GM13977 (cell line): ENCODE data around the gene RNPEP.
"Not testable (repeated sequence)": the region's sequence is repeated elsewhere in the genome, so short reads cannot be mapped to it uniquely, and the experiment has no call there.

Experiments used
- DNase-seq: peaks from one replicate; pipeline ENCODE4 v3.0.0; 2012; ENCODE audit warnings: low spot score
- in situ Hi-C: fragments of 300-500 bp; cut with MboI; formaldehyde crosslinking; loops from one replicate; pipeline ENCODE4 v1.12.0; 2022; ENCODE audit warnings: low sequenced_read_pairs, low pct_unique_long_range_greater_than_20kb, mixed read lengths, inconsistent platforms; ENCODE audit not compliant: unreplicated experiment
- TF ChIP-seq, protein P1 (sequence below): IDR thresholded peaks from 2 replicates; pipeline ENCODE4 v1.5.1; 2012; ENCODE audit warnings: mild to moderate bottlenecking, control low read depth; ENCODE audit not compliant: insufficient read depth; ENCODE audit errors: extremely low read depth, missing control alignments

Gene RNPEP

DNA sequence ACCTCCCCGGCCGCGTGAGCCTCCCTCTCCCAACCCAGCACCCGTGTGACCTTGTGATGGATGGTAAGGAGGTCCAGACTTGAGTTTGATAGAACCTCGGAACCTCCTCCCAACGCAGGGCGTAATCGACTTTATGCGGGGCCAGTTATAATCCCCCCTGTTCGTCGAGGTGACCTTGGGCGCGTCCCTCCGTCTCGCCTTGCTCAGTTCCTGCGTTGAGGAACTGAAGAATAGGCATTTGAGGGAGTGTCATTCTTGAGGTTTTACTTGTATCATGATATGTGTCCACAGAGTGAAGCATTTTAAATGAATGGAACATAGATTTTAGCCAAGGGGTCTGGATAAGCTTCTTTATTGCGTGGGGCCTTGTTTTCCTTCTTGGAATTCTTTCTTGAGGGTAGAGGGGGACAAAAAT, 26.7 kb upstream of the RNPEP start:
- peak; percentile 21 for DNase-seq
- in situ Hi-C loops, result no loop called here
- TF ChIP-seq, protein P1, sequence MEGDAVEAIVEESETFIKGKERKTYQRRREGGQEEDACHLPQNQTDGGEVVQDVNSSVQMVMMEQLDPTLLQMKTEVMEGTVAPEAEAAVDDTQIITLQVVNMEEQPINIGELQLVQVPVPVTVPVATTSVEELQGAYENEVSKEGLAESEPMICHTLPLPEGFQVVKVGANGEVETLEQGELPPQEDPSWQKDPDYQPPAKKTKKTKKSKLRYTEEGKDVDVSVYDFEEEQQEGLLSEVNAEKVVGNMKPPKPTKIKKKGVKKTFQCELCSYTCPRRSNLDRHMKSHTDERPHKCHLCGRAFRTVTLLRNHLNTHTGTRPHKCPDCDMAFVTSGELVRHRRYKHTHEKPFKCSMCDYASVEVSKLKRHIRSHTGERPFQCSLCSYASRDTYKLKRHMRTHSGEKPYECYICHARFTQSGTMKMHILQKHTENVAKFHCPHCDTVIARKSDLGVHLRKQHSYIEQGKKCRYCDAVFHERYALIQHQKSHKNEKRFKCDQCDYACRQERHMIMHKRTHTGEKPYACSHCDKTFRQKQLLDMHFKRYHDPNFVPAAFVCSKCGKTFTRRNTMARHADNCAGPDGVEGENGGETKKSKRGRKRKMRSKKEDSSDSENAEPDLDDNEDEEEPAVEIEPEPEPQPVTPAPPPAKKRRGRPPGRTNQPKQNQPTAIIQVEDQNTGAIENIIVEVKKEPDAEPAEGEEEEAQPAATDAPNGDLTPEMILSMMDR, result no peak

DNA sequence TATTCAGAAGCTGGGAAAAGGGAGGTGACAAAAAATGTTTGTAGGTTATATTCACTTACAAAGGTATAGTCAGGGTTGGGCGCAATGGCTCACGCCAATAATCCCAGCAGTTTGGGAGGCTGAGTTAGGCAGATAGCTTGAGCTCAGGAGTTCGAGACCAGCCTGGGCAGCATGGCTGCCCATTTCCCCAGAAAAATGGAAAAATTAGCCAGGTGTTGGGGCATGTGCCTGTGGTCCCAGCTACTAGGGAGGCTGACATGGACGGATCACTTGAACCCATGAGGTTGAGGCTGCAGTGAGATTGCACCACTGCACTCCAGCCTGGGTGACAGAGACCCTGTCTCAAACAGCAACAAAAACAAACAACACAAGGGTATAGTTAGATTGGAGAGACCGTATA, 24.1 kb upstream of the RNPEP start:
- in situ Hi-C loops, result no loop called here
- no peak for DNase-seq
- TF ChIP-seq, protein P1, result no peak

DNA sequence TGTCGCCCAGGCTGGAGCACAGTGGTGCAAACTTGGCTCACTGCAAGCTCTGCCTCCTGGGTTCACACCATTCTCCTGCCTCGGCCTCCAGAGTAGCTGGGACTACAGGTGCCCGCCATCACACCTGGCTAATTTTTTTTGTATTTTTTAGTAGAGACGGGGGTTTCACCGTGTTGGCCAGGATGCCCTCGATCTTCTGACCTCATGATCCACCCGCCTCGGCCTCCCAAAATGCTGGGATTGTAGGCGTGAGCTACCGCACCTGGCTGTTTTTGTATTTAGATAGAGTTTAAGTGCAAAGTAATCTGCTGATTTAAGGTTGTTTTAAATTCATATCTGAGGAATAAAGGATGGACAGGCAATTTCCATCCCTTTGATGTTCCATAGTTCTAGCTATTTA, 20.1 kb upstream of the RNPEP start:
- in situ Hi-C loops, result not testable (repeated sequence)

DNA sequence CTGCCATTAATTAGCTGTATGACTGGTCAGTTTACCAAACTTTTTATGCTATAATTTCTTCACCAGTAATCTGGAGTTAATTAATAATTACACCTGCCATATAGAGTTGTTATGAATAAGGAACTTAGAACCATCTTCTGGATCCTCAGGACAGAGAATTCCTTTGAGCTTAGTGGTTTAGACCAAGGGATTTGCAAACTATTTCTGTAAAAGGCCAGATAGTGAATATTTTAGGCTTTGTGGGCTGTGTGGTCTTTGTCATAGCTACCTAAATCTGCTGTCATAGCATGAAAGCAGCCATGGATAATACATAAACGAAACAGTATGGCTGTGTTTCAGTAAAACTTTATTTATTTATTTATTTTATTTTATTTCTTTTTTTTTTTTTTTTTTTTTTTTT, 18.2 kb upstream of the RNPEP start:
- in situ Hi-C loops, result no loop called here
- no peak for DNase-seq
- TF ChIP-seq, protein P1, result no peak

More for the DNA sequence above, 20.1 kb upstream of the RNPEP start:
- not testable (repeated sequence) for DNase-seq

DNA sequence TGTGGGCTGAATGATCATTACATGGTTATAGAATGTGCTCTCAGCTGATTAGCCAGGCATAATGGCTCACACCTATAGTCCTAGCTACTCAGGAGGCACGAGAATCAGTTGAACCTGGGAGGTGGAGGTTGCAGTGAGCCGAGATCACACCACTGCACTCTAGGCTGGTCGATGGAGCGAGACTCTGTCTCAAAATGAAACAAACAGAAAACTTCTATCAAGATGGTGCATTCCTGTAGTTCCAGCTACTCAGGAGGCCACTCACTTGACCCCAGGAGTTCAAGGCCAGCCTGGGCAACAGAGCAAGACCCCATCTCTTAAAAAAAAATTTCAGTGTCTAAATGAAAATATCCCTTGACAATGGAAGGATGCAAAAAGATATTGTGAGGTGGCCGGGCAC, 16.3 kb upstream of the RNPEP start:
- in situ Hi-C loops, result no loop called here
- no peak for DNase-seq
- TF ChIP-seq, protein P1, result no peak

DNA sequence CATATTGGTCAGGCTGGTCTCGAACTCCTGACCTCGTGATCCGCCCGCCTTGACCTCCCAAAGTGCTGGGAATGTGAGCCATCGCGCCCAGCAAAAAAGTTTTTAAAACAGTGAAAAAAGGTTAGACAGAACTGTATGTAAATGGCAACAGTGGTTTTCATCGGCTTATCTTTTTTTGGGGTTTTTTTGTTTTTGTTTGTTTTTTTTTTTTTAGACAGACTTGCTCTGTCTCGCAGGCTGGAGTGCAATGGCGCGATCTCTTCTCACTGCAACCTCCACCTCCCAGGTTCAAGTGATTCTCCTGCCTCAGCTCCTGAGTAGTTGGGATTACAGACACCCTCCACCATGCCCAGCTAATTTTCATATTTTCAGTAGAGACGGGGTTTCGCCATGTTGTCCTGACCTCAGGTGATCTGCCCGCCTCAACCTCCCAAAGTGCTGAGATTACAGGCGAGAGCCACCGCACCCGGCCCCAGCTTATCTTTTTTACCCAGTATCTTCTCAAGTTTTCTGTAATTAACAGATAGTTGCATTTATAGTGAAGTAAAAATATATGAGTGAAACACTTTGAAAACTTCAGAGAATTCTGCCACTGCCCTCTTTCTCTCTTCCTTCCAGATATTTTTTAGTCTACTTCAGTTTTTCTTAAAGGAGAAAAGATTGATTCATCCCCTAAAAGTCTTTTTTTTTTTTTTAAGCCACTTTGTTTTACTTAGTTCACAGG, 14.1 kb upstream of the RNPEP start:
- TF ChIP-seq, protein P1, result no peak
- DNase-seq, result no peak
- in situ Hi-C loops, result no loop called here

DNA sequence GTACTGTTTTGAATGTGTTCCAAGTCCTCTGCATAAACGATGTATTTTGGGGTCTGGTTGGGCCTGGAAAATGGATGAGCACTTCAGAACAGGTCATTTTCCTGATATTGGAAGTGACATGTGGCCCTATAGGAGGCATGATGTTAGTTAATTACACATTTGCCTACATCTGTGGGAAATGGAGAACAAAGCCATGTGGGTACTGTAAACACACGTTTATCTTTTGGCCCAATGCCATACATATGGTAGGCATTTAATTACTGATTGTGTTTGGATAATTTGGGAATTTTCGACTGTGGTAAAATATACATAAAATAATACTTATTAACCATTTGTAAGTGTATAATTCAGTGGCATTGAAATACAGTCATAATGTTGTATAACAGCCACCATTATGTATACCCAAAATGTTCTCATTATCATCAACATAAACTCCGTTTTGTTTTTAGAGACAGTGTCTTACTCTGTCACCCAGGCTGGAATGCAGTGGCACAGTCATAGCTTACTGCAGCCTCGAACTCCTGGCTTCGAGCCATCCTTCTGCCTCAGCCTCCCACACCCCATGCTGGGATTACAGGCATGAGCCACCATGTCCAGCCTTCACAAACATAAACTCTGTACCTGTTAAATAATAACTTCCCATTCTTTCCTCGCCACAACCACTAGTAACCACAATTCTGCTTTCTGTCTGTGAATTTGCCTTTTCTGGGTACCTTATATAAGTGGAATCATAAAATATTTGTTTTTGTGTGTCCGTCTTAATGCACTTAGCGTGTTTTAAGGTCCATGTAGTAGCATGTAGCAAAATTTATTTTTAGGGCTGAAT, 11.9 kb upstream of the RNPEP start:
- TF ChIP-seq, protein P1, result no peak
- in situ Hi-C loops, result loop anchor here (5.0 kb wide), 1 partner anchor 68 kb away; no protein-coding TSS in a partner anchor
- no peak for DNase-seq
